CD4-positive, alpha-beta T cell treated with Interleukin-15 for 4 hours (primary cell): ENCODE measurements around the gene CACNA2D3.
"Not testable (repeated sequence)": the region's sequence is repeated elsewhere in the genome, so short reads cannot be mapped to it uniquely, and the experiment has no call there.

ENCODE experiments used
- DNase-seq: peaks from one replicate; pipeline ENCODE4 v3.0.0-alpha.2; 2020; ENCODE audit warnings: low spot score

CACNA2D3 gene

GRCh38 chr3:54464554-54464953, 342.2 kb downstream of the CACNA2D3 start:
- DNase-seq: not testable (repeated sequence)

GRCh38 chr3:54476891-54477290, 354.5 kb downstream of the CACNA2D3 start:
- no peak for DNase-seq

GRCh38 chr3:54481606-54482365, 359.4 kb downstream of the CACNA2D3 start:
- no peak for DNase-seq

- no peak for DNase-seq
Observed at GRCh38 chr3:54484334-54484733, 362.0 kb downstream of the CACNA2D3 start.

GRCh38 chr3:54486317-54486716, 364.0 kb downstream of the CACNA2D3 start:
- DNase-seq: no peak

- no peak for DNase-seq
Observed at GRCh38 chr3:54488297-54488696, 365.9 kb downstream of the CACNA2D3 start.

GRCh38 chr3:54494209-54494608, 371.9 kb downstream of the CACNA2D3 start:
- no peak for DNase-seq

GRCh38 chr3:54506603-54507002, 384.3 kb downstream of the CACNA2D3 start:
- no peak for DNase-seq

GRCh38 chr3:54507876-54508460, 385.6 kb downstream of the CACNA2D3 start:
- no peak for DNase-seq

GRCh38 chr3:54510506-54510905, 388.2 kb downstream of the CACNA2D3 start:
- DNase-seq: no peak

GRCh38 chr3:54511766-54512365, 389.5 kb downstream of the CACNA2D3 start:
- DNase-seq: no peak

GRCh38 chr3:54514006-54514405, 391.7 kb downstream of the CACNA2D3 start:
- no peak for DNase-seq

GRCh38 chr3:54514416-54514815, 392.1 kb downstream of the CACNA2D3 start:
- no peak for DNase-seq

GRCh38 chr3:54515441-54516213, 393.3 kb downstream of the CACNA2D3 start:
- no peak for DNase-seq

GRCh38 chr3:54517424-54517823, 395.1 kb downstream of the CACNA2D3 start:
- no peak for DNase-seq

GRCh38 chr3:54518011-54518675, 395.8 kb downstream of the CACNA2D3 start:
- DNase-seq: no peak

- DNase-seq: no peak
Observed at GRCh38 chr3:54519493-54519892, 397.1 kb downstream of the CACNA2D3 start.

- DNase-seq: no peak
Observed at GRCh38 chr3:54520060-54520459, 397.7 kb downstream of the CACNA2D3 start.

- no peak for DNase-seq
Observed at GRCh38 chr3:54527521-54527920, 405.2 kb downstream of the CACNA2D3 start.

- no peak for DNase-seq
Observed at GRCh38 chr3:54527953-54528352, 405.6 kb downstream of the CACNA2D3 start.

- no peak for DNase-seq
Observed at GRCh38 chr3:54528668-54529067, 406.3 kb downstream of the CACNA2D3 start.

GRCh38 chr3:54530091-54530490, 407.7 kb downstream of the CACNA2D3 start:
- DNase-seq: no peak
